Esophagus mucosa (tissue), 1 donor: Measurements from ENCODE around the gene TTC34. TPM values are rescaled to one million over a fixed set of nuclear protein-coding genes. Genes with fewer than 3 reads are reported as not detected.

Source experiments
- ATAC-seq: fragments of 200-7000 bp; cut with Tn5 transposase; one replicate; pipeline ENCODE4 v1.9.1; 2020
- total RNA-seq: library from RNA; stranded (reverse); gene quantifications from one replicate; pipeline ENCODE4 v1.2.4, GENCODE V29; 2023
- donor health status: DM: yes; HTN: yes; CAD: no.

TTC34 gene, protein sequence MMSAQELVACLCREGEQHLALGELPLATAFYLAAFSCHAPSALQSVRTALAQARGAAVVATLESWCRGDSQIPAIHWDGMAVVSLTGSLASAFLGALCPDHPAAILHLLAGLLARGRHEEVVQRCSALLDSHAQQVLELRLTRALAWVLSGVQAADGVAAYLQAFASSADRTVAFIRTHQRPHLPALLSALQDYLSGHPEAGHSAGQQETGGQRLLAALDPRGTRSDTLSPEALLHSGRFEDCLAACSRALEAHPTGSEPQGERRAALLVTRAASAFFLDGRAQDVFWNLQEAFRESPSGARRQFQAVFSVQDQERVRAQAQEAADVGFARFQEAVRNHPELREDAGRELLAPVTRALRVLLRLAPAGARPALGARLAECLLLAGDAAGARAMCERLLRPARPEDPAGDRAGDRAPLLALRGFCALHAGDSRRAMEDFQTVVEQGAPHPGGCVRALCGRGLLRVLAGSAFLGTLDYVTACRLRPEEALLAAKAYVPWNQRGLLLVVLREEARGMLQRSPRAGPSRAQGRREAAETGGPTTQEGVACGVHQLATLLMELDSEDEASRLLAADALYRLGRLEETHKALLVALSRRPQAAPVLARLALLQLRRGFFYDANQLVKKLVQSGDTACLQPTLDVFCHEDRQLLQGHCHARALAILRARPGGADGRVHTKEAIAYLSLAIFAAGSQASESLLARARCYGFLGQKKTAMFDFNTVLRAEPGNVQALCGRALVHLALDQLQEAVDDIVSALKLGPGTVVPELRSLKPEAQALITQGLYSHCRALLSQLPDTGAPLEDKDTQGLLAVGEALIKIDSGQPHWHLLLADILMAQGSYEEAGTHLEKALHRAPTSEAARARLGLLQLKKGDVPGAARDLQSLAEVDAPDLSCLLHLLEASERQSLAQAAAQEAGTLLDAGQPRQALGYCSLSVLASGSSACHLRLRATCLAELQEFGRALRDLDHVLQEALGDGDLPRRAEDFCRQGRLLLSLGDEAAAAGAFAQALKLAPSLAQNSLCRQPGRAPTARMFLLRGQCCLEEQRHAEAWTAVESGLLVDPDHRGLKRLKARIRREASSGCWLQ
- total RNA-seq, result 0.08 TPM

DNA sequence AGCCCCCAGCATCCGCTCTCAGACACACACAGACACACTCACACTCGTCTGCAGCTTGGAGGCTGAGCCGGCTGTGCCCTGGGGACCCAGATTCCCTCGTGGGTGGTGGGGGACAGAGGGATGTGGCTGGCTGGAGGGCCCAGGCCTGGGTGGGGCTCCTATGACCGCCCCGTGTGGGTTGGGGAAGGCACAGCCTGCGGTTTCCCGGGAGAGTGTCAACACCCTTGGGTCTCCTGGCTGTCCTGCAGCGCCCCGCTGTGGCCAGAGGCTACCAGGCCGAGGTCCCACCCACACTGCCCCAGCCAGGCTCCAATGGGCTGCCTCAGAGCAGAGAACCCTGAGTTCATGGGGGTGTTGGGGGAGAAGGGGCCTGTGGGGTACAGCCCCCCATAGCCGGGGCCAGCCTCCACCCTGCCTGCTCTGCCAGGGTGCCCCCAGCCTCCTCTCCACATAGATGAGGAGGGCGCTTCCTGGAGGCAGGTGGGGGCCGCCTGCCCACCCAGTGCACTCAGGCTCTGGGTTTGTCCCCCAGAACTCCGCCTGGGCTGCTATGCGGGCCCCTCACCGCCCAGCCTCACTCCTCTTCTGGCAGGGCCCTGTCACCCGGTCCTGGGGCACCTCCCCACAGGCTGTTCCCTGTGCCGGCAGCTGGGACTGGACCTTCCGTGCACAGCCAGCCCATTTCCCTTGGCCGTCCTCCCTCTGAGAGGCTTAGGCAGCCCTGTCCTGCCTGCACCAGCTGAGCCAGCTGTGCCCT is at the start of gene TTC34:
TSS of gene TTC34 (minus strand) at position 159 of the 757 bp plus-strand sequence. CDS start 866 bp downstream, outside the sequence.
- peak; percentile 70 for ATAC-seq

DNA sequence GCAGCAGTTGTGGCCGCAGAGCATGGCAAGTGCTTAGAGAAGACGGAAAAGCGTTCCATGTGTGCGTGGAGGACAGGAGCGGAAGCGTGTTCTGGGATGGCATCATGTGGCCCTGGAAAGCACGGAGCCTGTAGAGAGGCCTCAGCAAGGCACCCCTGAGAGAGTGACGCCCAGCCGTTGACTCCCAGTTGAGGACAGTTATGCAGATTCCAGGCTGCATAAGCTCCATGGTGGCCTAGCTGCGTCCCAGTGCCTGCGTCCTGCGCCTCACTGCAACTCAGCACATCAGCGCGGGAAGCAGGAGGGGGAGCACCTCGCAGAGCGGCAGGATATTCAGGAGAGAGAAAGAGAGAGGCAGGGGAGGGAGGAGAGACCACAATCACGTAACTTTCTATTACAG is 49.0 kb upstream of the TTC34 start:
- no peak for ATAC-seq

DNA sequence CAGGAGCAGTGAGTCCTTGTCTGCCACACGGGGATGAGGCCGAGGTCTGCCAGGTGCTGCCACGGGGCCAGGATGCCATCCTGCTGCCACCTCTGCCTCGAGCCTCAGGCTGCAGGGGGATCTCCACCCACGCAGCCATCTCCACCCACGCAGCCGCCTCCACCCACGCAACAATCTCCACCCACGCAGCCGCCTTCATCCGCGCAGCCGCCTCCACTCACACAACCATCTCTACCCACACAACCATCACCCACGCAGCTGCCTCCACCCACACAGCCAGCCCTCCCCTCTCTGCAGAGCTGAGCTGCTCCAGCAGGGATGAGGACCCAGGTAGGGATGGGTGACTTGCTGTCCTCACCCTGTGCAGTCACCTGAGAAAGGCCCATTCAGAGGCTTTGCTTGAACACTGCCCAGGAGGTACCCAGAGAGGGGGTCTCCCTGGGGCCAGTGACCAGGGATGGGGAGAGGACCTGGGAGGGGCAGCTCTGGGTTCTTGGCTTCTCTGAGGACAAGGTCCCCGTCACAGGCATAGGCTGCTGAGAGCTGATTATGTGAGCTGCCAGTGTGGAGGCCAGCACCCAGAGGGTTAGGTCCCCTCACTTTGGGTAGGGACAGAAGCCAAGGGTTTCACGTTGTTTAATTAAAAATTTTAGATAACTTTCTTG is 46.6 kb upstream of the TTC34 start:
- ATAC-seq, result no peak

GRCh38 chr1:2847086-2847985 is 45.8 kb upstream of the TTC34 start:
- ATAC-seq, result no peak

DNA sequence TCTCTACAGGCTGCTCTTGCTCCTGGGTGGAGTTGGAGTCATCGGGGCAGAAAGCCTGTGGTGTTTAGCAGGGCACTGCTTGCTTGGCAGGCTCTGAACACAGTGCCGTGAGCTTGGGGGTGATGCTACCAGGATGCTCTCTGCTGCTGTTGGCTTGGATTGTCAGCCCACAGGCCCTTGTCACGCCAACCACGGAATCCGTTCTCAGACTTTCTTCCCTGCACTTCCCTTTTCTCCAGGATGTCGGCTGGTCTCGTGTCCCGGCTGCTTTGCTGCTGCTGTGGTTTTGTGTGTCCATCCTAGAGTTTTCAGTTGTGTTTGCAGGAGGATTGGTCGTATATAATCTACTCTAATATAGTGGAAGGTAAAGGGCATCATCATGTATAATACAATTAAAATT is 44.4 kb upstream of the TTC34 start:
- ATAC-seq, result no peak

DNA sequence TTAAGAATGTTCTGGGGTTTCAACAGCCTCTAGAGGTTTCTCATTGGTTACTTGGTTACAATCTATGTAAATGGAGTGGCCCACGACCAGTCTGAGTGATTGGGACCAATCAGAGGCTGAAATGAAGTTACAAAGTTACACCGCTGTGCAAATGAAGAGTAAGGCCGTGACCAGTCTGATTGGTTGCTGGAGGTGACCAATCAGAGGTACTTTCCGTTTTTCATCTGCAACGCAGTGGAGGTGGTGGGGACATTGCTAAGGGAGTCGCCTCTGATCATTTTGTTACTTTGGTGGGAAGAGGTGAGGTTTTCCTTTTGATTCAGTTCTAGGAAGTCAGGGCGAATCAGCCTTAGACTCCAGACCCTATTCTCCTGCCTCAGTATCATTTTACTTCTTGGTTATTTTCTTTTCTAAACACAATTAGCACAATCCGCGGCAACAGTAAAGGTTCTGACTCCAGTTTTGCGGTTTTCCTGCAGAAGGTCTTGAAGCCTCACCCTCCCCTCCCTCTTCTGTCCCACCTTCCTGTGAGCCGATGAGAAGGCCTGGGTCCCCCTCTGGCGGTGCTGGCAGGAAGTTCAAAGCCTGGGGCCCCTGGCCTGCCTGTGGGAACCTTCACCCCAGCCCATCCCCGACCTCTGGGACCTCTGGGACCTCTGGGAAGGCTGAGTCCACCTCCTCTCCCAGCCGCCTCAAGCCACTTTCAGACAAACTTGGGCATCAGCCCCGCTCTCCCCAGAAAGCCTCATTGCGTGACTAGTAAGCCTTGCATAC is 38.7 kb upstream of the TTC34 start:
- ATAC-seq, result no peak

- ATAC-seq, result no peak
Measured at GRCh38 chr1:2837823-2838222, 36.3 kb upstream of the TTC34 start.

GRCh38 chr1:2837316-2837715 is 35.8 kb upstream of the TTC34 start:
- ATAC-seq, result no peak

- ATAC-seq, result no peak
Measured at GRCh38 chr1:2836333-2836970, 35.0 kb upstream of the TTC34 start.

DNA sequence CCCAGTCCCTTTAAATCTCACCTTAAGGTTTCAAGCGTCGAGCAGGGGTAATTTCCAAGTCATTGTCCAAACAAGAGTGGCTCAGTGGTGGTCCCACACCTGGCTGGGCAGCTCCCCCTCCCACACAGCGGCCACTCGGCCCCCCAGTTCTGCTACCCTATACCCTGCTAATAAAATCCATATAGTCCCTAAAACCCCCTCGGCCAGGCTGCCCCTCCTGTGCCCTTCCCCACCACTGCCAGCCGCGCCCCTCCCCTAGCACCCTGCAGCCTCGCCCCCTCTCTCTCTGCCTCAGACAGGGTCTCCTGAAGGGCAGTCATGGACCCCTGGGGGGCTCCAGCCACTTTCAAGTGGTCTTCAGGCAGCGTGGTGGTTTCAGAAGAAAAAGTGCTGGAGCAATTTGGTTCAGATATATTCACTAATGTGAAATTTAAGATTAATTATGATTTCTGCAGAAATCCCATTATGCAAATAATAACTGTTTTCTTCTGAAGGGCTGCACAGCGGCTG is 34.2 kb upstream of the TTC34 start:
- ATAC-seq, result no peak

DNA sequence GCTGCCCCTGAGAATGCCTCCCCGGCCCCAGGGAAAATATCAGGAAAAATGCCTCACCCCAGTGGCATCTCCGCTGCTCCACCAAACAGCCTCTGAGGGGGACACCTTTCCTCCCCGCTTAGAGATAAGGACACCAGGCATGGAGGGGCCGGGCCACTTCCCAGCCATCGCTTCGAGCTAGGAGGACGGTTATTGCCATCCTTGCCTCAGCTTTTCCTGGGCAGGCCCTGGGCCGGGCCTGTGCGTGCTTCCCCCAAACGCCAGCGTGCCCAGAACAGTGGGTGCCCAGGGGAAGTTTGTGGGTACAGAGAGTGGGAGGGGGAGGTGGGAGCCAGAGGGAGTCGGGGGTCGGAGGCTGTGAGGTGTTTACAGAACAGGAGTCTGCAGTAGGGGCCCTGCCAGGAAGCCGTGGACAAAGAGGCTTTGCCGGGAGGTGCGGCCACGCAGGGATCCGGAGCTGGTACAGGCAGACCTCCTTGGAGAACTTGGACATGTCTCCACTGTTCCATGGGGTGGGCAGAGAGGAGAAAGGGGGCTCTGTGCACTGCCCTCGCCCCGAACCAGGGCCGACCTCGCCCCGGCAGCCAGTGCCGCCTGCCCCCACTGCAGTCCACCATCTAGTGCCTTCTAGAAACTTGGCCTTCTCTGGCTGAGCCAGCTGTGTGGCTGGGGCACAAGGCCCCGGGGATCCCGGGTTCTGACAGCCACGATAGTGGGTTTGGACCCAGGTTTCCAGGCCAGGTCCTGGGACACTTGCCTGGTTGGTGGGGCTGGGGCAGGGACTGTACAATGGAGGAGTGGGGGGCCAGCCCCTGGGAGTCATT is 33.5 kb upstream of the TTC34 start:
- ATAC-seq, result no peak

GRCh38 chr1:2834146-2834475 is 32.6 kb upstream of the TTC34 start:
- no peak for ATAC-seq

- no peak for ATAC-seq
Measured at GRCh38 chr1:2833454-2834145, 32.1 kb upstream of the TTC34 start.

DNA sequence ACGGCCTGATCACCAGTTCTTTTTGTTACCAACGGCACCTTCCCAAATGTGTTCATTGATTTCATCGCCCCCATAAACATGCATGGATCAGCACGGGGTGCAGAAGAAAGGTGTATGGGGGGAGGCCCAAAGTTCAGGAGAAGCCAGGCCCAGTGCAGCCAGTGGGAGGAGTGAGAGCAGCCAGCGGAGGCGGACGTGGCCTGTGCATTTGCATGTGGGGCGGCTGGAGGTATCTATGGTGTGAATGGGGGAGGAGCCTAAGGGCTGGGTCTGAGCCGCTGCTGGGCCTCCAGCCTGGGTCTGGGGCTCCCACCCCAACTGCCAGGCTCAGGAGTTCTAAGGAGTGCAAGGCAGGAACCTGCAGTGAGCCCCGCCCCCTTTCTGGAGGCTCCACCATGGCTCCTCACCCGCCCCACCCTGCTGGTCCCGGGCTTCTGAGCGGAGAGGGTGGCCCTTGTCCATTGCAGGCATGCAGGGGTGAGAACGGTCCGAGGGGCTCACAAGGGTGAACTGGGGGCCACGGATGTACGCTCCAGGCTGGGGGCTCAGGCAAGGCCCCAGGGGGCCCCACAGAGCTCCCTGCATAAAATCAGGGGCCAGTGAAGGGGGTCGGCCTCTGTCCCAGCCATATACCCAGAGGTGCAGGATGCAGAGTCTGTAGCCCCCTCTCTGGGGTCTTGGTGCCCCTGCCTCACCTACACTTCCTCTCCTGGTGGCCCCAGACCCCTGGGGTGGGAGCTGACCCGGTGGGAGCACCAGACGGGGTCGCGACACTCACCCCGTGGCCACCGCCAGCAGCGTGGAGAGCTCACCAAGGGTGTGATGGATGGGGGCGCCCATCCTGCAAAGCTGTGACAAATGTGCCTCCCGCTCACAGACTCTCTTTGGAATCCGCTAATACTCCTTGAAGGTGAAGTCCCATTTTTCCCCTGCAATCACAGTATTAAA is 31.3 kb upstream of the TTC34 start:
- no peak for ATAC-seq

DNA sequence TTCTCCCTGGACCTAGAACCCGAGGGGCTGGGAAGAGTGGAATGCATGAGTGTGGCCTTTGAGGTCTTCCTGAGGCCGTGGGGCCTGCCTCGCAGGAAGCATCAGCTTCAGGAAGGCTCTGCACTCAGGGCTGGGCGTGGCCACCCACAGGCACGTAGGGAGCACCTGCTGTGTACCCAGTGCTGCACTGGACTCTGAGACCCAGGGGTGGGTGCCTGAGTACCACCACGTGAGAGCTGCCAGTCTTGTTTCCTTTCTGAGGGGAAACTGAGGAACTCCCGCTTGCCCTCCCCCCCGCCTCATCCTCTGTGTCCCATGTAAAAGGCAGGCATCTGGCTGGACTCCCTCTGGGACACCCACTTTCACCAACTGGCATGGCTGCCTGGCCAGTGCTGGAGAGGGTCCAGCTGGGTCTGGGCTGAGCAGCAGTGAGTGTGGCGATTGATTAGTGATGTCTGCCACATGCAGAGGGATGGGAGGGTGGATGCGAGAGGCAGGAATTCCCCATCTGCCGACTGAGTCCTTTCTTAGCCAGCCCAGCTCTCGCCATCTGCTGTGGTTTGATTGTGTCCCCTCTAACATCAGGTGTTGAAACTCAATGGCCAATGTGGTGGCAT is 30.2 kb upstream of the TTC34 start:
- ATAC-seq, result no peak

DNA sequence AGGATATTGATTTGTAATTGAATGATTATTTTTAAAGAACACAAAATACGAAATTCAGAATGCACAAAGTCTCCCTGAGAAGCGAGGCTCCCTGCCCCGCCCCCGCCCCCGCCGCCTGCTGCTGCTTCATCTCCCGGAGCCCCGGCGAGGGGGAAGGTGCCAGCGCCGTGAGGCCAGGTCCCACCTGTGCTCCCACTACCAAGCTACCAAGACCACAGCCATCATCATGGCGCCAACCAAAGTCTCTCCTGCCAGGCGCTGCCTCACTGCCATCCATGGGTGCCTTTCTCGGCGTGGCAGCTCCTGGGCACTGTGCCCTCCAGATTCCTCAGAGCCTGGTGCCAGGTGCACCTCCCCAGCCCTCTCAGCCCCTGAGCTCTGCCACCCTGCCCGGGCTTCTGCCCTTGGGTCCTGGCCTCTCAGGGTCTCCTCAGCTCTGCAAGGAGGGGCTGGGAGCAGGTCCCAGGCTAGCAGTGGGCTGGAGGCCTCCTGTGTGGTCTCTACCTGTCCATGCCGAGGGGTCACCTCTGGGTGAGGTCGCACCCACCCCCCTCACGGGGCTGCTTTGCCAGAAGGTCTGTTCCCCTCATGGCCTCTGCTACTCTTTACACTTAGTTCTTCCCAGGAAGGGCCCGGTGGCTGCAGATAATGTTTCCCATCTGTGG is 29.4 kb upstream of the TTC34 start:
- no peak for ATAC-seq
